ENCODE results near the gene USP7.

GRCh38 chr16:8919934-8920462 is 43.7 kb downstream of the USP7 start:
- TF ChIP-seq CTCF (IDR thresholded peaks at IDR 0.05) (no peak), REST (IDR thresholded peaks at IDR 0.05; ENCODE audit: insufficient read depth in 1 of 2, low read depth in 2 of 2, low read length in 1 of 2) (no peak), SIN3A (IDR thresholded peaks at IDR 0.05; ENCODE audit: borderline replicate concordance, insufficient read depth, low read depth, low read length) (no peak), TCF7L2 (IDR thresholded peaks at IDR 0.05; ENCODE audit: low read depth, low read length) (no peak)

Measured in Panc1 (cell line).